SK-N-SH (cell line): ENCODE measurements around the gene SUGP2.

ENCODE experiments used
- MEF2A ChIP-seq: IDR thresholded peaks from 2 replicates; pipeline ENCODE4 v1.4.0; 2012; ENCODE audit warnings: low read depth, borderline replicate concordance
- NRF1 ChIP-seq: IDR thresholded peaks from 2 replicates; pipeline ENCODE4 v1.6.1; 2012; ENCODE audit warnings: low read depth, mild to moderate bottlenecking, low read length
- POLR2AphosphoS5 ChIP-seq: IDR thresholded peaks from 2 replicates; pipeline ENCODE4 v1.6.1; 2012; ENCODE audit warnings: low read depth, low read length
- RCOR1 ChIP-seq: fragments of 150-350 bp; IDR thresholded peaks from 2 replicates; pipeline ENCODE4 v1.6.1; 2017; ENCODE audit warnings: antibody characterized with exemption, low read length
- RFX5 ChIP-seq: IDR thresholded peaks from 2 replicates; pipeline ENCODE4 v1.6.1; 2012; ENCODE audit warnings: mild to moderate bottlenecking, improper control_type of control experiment, low read length
- RXRA ChIP-seq: IDR thresholded peaks from 2 replicates; pipeline ENCODE4 v1.4.0; 2012; ENCODE audit warnings: low read depth, mild to moderate bottlenecking, borderline replicate concordance
- SMC3 ChIP-seq: IDR thresholded peaks from 2 replicates; pipeline ENCODE4 v1.6.1; 2012; ENCODE audit warnings: low read depth, low read length, improper control_type of control experiment
- TAF1 ChIP-seq: IDR thresholded peaks from 2 replicates; pipeline ENCODE4 v1.6.1; 2012; ENCODE audit warnings: low read depth, mild to moderate bottlenecking, low read length, moderate library complexity, borderline replicate concordance
- TEAD4 ChIP-seq: IDR thresholded peaks from 2 replicates; pipeline ENCODE4 v1.4.0; 2012; ENCODE audit warnings: mild to moderate bottlenecking, borderline replicate concordance; ENCODE audit not compliant: insufficient read depth
- USF2 ChIP-seq: fragments of 150-350 bp; IDR thresholded peaks from 2 replicates; pipeline ENCODE4 v1.6.1; 2017; ENCODE audit warnings: antibody characterized with exemption, low read length, low read depth, borderline replicate concordance
- YY1 ChIP-seq: IDR thresholded peaks from 2 replicates; pipeline ENCODE4 v1.4.0; 2012; ENCODE audit warnings: low read depth, mild to moderate bottlenecking
- TF ChIP-seq, protein P1 (sequence below): IDR thresholded peaks from 2 replicates; pipeline ENCODE4 v1.6.1; 2012; ENCODE audit warnings: mild to moderate bottlenecking, low read depth, low read length, moderate library complexity
- TF ChIP-seq, protein P2 (sequence below): fragments of 200-600 bp; sonication (generic); IDR thresholded peaks from 2 replicates; pipeline ENCODE4 v1.6.1; 2017; ENCODE audit warnings: antibody characterized with exemption, mild to moderate bottlenecking, moderate library complexity

DNA sequence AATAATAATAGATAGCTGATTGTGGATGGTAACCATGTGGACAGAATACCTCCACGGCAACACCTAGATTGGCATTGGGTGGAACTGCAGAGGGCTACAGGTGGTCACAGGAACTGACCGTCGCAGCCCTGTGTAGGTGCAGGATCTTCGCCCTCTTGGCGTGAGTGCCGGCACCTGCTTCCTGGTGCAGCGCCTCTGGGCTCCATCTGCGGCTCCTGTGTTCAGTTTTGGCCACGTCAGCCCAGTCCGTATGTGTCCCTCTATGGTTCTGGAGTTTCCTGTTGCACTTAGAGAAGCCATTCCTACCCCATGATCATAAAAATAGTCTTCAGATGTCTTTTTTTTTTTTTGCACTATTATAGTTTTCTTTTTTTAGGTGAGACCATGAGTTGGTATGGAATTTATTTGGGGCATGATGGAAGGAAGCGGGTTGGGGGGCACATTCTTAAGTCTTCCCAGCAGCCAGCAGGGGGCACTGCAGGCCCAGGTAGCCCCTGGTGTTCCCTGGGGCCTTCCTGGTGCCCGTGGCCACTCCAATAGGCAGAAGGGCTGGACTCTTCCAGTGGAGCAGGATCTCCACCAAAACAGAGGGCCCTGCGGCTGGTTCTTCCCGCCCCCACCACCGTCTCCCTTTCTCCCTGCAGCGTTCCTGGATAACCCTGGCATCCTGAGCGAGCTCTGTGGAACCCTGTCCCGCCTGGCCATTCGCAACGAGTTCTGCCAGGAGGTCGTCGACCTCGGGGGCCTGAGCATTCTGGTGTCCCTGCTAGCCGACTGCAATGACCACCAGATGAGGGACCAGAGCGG lies 20.4 kb upstream of the SUGP2 start:
- TF ChIP-seq, protein P1, sequence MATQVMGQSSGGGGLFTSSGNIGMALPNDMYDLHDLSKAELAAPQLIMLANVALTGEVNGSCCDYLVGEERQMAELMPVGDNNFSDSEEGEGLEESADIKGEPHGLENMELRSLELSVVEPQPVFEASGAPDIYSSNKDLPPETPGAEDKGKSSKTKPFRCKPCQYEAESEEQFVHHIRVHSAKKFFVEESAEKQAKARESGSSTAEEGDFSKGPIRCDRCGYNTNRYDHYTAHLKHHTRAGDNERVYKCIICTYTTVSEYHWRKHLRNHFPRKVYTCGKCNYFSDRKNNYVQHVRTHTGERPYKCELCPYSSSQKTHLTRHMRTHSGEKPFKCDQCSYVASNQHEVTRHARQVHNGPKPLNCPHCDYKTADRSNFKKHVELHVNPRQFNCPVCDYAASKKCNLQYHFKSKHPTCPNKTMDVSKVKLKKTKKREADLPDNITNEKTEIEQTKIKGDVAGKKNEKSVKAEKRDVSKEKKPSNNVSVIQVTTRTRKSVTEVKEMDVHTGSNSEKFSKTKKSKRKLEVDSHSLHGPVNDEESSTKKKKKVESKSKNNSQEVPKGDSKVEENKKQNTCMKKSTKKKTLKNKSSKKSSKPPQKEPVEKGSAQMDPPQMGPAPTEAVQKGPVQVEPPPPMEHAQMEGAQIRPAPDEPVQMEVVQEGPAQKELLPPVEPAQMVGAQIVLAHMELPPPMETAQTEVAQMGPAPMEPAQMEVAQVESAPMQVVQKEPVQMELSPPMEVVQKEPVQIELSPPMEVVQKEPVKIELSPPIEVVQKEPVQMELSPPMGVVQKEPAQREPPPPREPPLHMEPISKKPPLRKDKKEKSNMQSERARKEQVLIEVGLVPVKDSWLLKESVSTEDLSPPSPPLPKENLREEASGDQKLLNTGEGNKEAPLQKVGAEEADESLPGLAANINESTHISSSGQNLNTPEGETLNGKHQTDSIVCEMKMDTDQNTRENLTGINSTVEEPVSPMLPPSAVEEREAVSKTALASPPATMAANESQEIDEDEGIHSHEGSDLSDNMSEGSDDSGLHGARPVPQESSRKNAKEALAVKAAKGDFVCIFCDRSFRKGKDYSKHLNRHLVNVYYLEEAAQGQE, result no peak
- TF ChIP-seq TEAD4, result no peak
- TF ChIP-seq, protein P2, sequence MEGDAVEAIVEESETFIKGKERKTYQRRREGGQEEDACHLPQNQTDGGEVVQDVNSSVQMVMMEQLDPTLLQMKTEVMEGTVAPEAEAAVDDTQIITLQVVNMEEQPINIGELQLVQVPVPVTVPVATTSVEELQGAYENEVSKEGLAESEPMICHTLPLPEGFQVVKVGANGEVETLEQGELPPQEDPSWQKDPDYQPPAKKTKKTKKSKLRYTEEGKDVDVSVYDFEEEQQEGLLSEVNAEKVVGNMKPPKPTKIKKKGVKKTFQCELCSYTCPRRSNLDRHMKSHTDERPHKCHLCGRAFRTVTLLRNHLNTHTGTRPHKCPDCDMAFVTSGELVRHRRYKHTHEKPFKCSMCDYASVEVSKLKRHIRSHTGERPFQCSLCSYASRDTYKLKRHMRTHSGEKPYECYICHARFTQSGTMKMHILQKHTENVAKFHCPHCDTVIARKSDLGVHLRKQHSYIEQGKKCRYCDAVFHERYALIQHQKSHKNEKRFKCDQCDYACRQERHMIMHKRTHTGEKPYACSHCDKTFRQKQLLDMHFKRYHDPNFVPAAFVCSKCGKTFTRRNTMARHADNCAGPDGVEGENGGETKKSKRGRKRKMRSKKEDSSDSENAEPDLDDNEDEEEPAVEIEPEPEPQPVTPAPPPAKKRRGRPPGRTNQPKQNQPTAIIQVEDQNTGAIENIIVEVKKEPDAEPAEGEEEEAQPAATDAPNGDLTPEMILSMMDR, result peak; percentile 84
- TF ChIP-seq NRF1, result no peak
- TF ChIP-seq USF2, result no peak
- TF ChIP-seq TAF1, result no peak
- no peak for TF ChIP-seq RCOR1
- TF ChIP-seq YY1, result no peak
- TF ChIP-seq MEF2A, result no peak
- peak; percentile 48 for TF ChIP-seq SMC3
- TF ChIP-seq RXRA, result no peak
- TF ChIP-seq RFX5, result no peak
- no peak for TF ChIP-seq POLR2AphosphoS5
